HepG2 (cell line): ENCODE results near the gene RPS5. TPM values are rescaled to one million over a fixed set of nuclear protein-coding genes. Genes with fewer than 3 reads are reported as not detected.

Source experiments
- ATAC-seq: fragments of 200-7000 bp; cut with Tn5 transposase; 3 replicates; pipeline ENCODE4 v1.9.1; 2020; ENCODE audit warnings: mild to moderate bottlenecking, moderate library complexity
- BruUV-seq: library from RNA; stranded (reverse); fragments of 400-500 nt; replicated peaks from 2 replicates; lab custom pipeline; 2021; lab: Mats Ljungman, UMichigan
- CTCF ChIA-PET: fragments of 300-600 bp; formaldehyde crosslinking; extraction: SDS; loops from one replicate; lab custom pipeline; 2021; ENCODE audit warnings: low total read pairs, inconsistent platforms, low intra/inter-chr PET ratio; lab: Yijun Ruan, JAX
- POLR2A ChIA-PET: fragments of 350-600 bp; sonication (Branson Sonifier 250); formaldehyde crosslinking; loops from one replicate; lab custom pipeline; 2020; ENCODE audit warnings: antibody characterized with exemption, inconsistent platforms; lab: Yijun Ruan, JAX
- DNase-seq: peaks from one replicate; pipeline ENCODE4 v3.0.0-alpha.2; 2015; ENCODE audit warnings: low spot score
- FAIRE-seq: peaks from 3 replicates; lab custom pipeline; 2011; peaks lifted over from hg19 to GRCh38; lab: Jason Lieb, UNC
- H2AFZ ChIP-seq: one replicate; pipeline ENCODE4 v1.6.1; 2011; ENCODE audit warnings: low read length, inconsistent platforms
- H3K27ac ChIP-seq: fragments of 300-600 bp; 3 replicates; pipeline ENCODE4 v1.8.0; 2011; ENCODE audit warnings: mixed run types, mild to moderate bottlenecking, mixed read lengths, low read length, inconsistent platforms; ENCODE audit not compliant: insufficient read depth; ENCODE audit errors: extremely low read length
- H3K27me3 ChIP-seq, 2 experiments: fragments of 200-600 bp in 1 of 2; 2 replicates in 1 of 2; 3 replicates in 1 of 2; pipeline versions ENCODE4 v1.6.0 to v1.8.0; 2011; ENCODE audit warnings: low read length in 2 of 2, mild to moderate bottlenecking in 2 of 2, moderate library complexity in 2 of 2, inconsistent platforms in 1 of 2; ENCODE audit not compliant: insufficient read depth in 2 of 2, control insufficient read depth in 1 of 2
- H3K36me3 ChIP-seq, 2 experiments: fragments of 200-600 bp in 1 of 2; replicated peaks in 1 of 2; 2 replicates in 1 of 2; 3 replicates in 1 of 2; pipeline versions ENCODE4 v1.5.1 to v1.8.0; 2011; ENCODE audit warnings: low read length in 2 of 2, inconsistent platforms in 1 of 2; ENCODE audit not compliant: insufficient read depth in 2 of 2, control insufficient read depth in 1 of 2
- H3K4me1 ChIP-seq: 2 replicates; pipeline ENCODE4 v1.5.1; 2012; ENCODE audit warnings: low read length, inconsistent platforms; ENCODE audit not compliant: insufficient read depth
- H3K4me2 ChIP-seq: 2 replicates; pipeline ENCODE4 v1.6.0; 2011; ENCODE audit warnings: low read depth, low read length, inconsistent platforms
- H3K4me3 ChIP-seq, 3 experiments: fragments of 200-600 bp in 1 of 3; sonication (generic), shearing (Covaris generic) in 1 of 3; replicated peaks in 1 of 3; 2 replicates each; pipeline ENCODE4 v1.5.1; 2011 to 2016; ENCODE audit warnings: low read length in 3 of 3, inconsistent platforms in 2 of 3, low read depth in 2 of 3, mild to moderate bottlenecking in 2 of 3, control low read depth in 1 of 3, mixed read lengths in 1 of 3; ENCODE audit not compliant: insufficient read depth in 1 of 3
- H3K79me2 ChIP-seq: one replicate; pipeline ENCODE4 v1.6.1; 2011; ENCODE audit warnings: low read length, inconsistent platforms; ENCODE audit not compliant: insufficient read depth
- H3K9ac ChIP-seq: 2 replicates; pipeline ENCODE4 v1.6.0; 2011; ENCODE audit warnings: mild to moderate bottlenecking, low read depth, low read length, inconsistent platforms; ENCODE audit not compliant: insufficient read depth
- H3K9me3 ChIP-seq: 2 replicates; pipeline ENCODE4 v1.5.1; 2012; ENCODE audit warnings: mild to moderate bottlenecking, low read length
- H4K20me1 ChIP-seq: 2 replicates; pipeline ENCODE4 v1.6.0; 2011; ENCODE audit warnings: inconsistent platforms, mild to moderate bottlenecking, low read length, moderate library complexity; ENCODE audit not compliant: insufficient read depth
- CHCHD3 ChIP-seq: sonication (generic); formaldehyde crosslinking; IDR thresholded peaks from 2 replicates; pipeline ENCODE4 v1.8.0; 2022; ENCODE audit warnings: mild to moderate bottlenecking, missing genetic modification reagents, moderate library complexity
- EED ChIP-seq: sonication (generic); formaldehyde crosslinking; IDR thresholded peaks from 2 replicates; pipeline ENCODE4 v1.5.0; 2020; ENCODE audit warnings: mild to moderate bottlenecking, missing genetic modification reagents
- HNF4A ChIP-seq: sonication (generic); formaldehyde crosslinking; IDR thresholded peaks from 2 replicates; pipeline ENCODE4 v1.4.0; 2020; ENCODE audit warnings: missing genetic modification reagents
- HNF4G ChIP-seq, 2 experiments: sonication (generic) in 1 of 2; formaldehyde crosslinking in 1 of 2; IDR thresholded peaks; 2 replicates each; pipeline versions ENCODE4 v1.4.0 to v1.6.1; 2011 to 2020; ENCODE audit warnings: borderline replicate concordance in 2 of 2, low read depth in 2 of 2, mild to moderate bottlenecking in 2 of 2, low read length in 1 of 2, missing genetic modification reagents in 1 of 2, moderate library complexity in 1 of 2
- ISX ChIP-seq: sonication (generic); formaldehyde crosslinking; conservative IDR thresholded peaks from 2 replicates; pipeline ENCODE4 v1.5.0; 2020; ENCODE audit warnings: missing genetic modification reagents
- MXD1 ChIP-seq: sonication (generic); formaldehyde crosslinking; IDR thresholded peaks from 2 replicates; pipeline ENCODE4 v1.4.0; 2020; ENCODE audit warnings: mild to moderate bottlenecking, missing genetic modification reagents
- PAWR ChIP-seq: sonication (generic); formaldehyde crosslinking; IDR thresholded peaks from 2 replicates; pipeline ENCODE4 v1.4.0; 2020; ENCODE audit warnings: missing genetic modification reagents, mild to moderate bottlenecking, borderline replicate concordance
- PHF5A ChIP-seq: IDR thresholded peaks from one replicate; pipeline ENCODE4 v1.6.1; 2018; ENCODE audit warnings: low read depth, missing genetic modification reagents; ENCODE audit not compliant: unreplicated experiment
- RELA ChIP-seq: sonication (generic); formaldehyde crosslinking; IDR thresholded peaks from 2 replicates; pipeline ENCODE4 v1.4.0; 2020; ENCODE audit warnings: missing genetic modification reagents
- TIGD3 ChIP-seq: sonication (generic); formaldehyde crosslinking; IDR thresholded peaks from 2 replicates; pipeline ENCODE4 v1.5.1; 2020; ENCODE audit warnings: mild to moderate bottlenecking, missing genetic modification reagents, borderline replicate concordance
- TSC22D2 ChIP-seq: sonication (generic); formaldehyde crosslinking; IDR thresholded peaks from 2 replicates; pipeline ENCODE4 v1.5.1; 2020; ENCODE audit warnings: missing genetic modification reagents, mild to moderate bottlenecking, borderline replicate concordance
- ZNF362 ChIP-seq: sonication (generic); formaldehyde crosslinking; IDR thresholded peaks from 2 replicates; pipeline ENCODE4 v1.4.0; 2020; ENCODE audit warnings: missing genetic modification reagents, mild to moderate bottlenecking, borderline replicate concordance
- ZNF530 ChIP-seq: sonication (generic); formaldehyde crosslinking; IDR thresholded peaks from 2 replicates; pipeline ENCODE4 v1.5.0; 2020; ENCODE audit warnings: low read depth, mild to moderate bottlenecking, missing genetic modification reagents
- ZNF605 ChIP-seq: sonication (generic); formaldehyde crosslinking; IDR thresholded peaks from 2 replicates; pipeline ENCODE4 v1.8.0; 2022; ENCODE audit warnings: mild to moderate bottlenecking, missing genetic modification reagents
- ZNF615 ChIP-seq: sonication (generic); formaldehyde crosslinking; IDR thresholded peaks from 2 replicates; pipeline ENCODE4 v1.5.0; 2020; ENCODE audit warnings: mild to moderate bottlenecking, missing genetic modification reagents, borderline replicate concordance
- ZNF652 ChIP-seq: IDR thresholded peaks from 2 replicates; pipeline ENCODE4 v1.6.1; 2016; ENCODE audit warnings: low read depth, borderline replicate concordance
- ZNF7 ChIP-seq: IDR thresholded peaks from 2 replicates; pipeline ENCODE4 v1.6.1; 2016; ENCODE audit warnings: missing biosample characterization, missing genetic modification reagents
- ZNF781 ChIP-seq: sonication (generic); formaldehyde crosslinking; IDR thresholded peaks from 2 replicates; pipeline ENCODE4 v1.5.1; 2020; ENCODE audit warnings: borderline replicate concordance, mild to moderate bottlenecking, missing genetic modification reagents; ENCODE audit errors: not compliant biosample characterization
- ZNF782 ChIP-seq: sonication (generic); formaldehyde crosslinking; IDR thresholded peaks from 2 replicates; pipeline ENCODE4 v1.4.0; 2020; ENCODE audit warnings: missing genetic modification reagents, mild to moderate bottlenecking, borderline replicate concordance
- ZNF850 ChIP-seq: sonication (generic); formaldehyde crosslinking; conservative IDR thresholded peaks from 2 replicates; pipeline ENCODE4 v1.9.0; 2021; ENCODE audit warnings: mild to moderate bottlenecking, missing genetic modification reagents
- ZSCAN21 ChIP-seq: sonication (generic); formaldehyde crosslinking; IDR thresholded peaks from 2 replicates; pipeline ENCODE4 v1.8.0; 2022; ENCODE audit warnings: mild to moderate bottlenecking, missing genetic modification reagents, moderate library complexity, borderline replicate concordance
- WGBS: methylation state at CpG from one replicate; pipeline ENCODE4 v1.1.6; 2017; ENCODE audit warnings: low lambda C conversion rate; 5-methylcytosine and 5-hydroxymethylcytosine counted together
- in situ Hi-C: cut with HindIII; loops from 2 replicates; pipeline ENCODE4 v1.10.0; 2017; ENCODE audit warnings: low pct_unique_long_range_greater_than_20kb; ENCODE audit not compliant: extremely low pct_ligation_motif_present
- intact Hi-C: fragments of 100-400 bp; cut with micrococcal nuclease; formaldehyde crosslinking; loops from one replicate; pipeline ENCODE4 v1.10.0; 2022; ENCODE audit not compliant: unreplicated experiment
- polyA plus RNA-seq, 8 experiments: library from polyadenylated mRNA; depleted of rRNA in 3 of 8; stranded (reverse) in 7 of 8; unstranded in 1 of 8; fragments of >200 nt; fragmentation: Illumina TruSeq in 4 of 8; extraction: Trizol in 4 of 8; gene quantifications; 2 replicates each; pipeline versions ENCODE4 v1.2.1 to v1.2.3, GENCODE V29; 2011 to 2016; ENCODE audit warnings: low read depth in 4 of 8, missing spikeins in 1 of 8, mixed read lengths in 1 of 8; ENCODE audit not compliant: insufficient read depth in 1 of 8
- total RNA-seq, 5 experiments: library from RNA; depleted of rRNA; stranded (reverse); fragments of >200 nt; fragmentation: Illumina TruSeq; extraction: Trizol; gene quantifications; 2 replicates each; pipeline ENCODE4 v1.2.3, GENCODE V29; 2016; ENCODE audit warnings: low read depth in 1 of 5

Gene RPS5
- total and polyA plus RNA-seq, 2 of the 13 experiments (the other 11 are each of a cell fraction or from before 2014, with no cell fraction given), result 1,544 to 4,408 TPM

- ChIA-PET CTCF (no interaction called here), POLR2A (interaction anchor here (0.7 to 3.7 kb wide), 7 partner anchors 18 to 198 kb away, joined by 3 to 33 read pairs (median 3); partner anchors contain the start of genes ZBTB45, ZNF274, ZNF497 and ZNF584)
- intact Hi-C loops, result loop anchor here (2.0 kb wide), 1 partner anchor 17 kb away; the partner anchor contains the start of gene ZNF497
- peak; percentile 57; the same call in 1 of the 2 replicates for TF ChIP-seq ZNF7
- no peak for TF ChIP-seq ZNF652 (CRISPR knock-in tag)
- peak; percentile 15; the same call in 1 of the 2 replicates for TF ChIP-seq EED (CRISPR knock-in tag)
- peak; percentile 92 for TF ChIP-seq ZNF530
- no peak for TF ChIP-seq CHCHD3 (CRISPR knock-in tag)
- peak; percentile 89 for TF ChIP-seq ZNF605 (CRISPR knock-in tag)
- TF ChIP-seq ZNF850, result no peak
- no peak; the same call in 1 of the 2 replicates for TF ChIP-seq TSC22D2 (CRISPR knock-in tag)
- TF ChIP-seq MXD1 (CRISPR knock-in tag), result no peak
- peak; percentile 36; the same call in 1 of the 2 replicates for TF ChIP-seq ZNF615
- peak; percentile 25; the same call in 1 of the 2 replicates for TF ChIP-seq HNF4G (IDR thresholded peaks at IDR 0.05; ENCODE audit: borderline replicate concordance, low read depth, low read length)
- no peak; the same call in 1 of the 2 replicates for TF ChIP-seq HNF4G (CRISPR knock-in tag; IDR thresholded peaks at IDR 0.05; ENCODE audit: borderline replicate concordance, low read depth)
- no peak for TF ChIP-seq ISX
- peak; percentile 1; the same call in 1 of the 2 replicates for TF ChIP-seq ZNF782
- peak; percentile 84; the same call in 1 of the 2 replicates for TF ChIP-seq TIGD3 (CRISPR knock-in tag)
- no peak for TF ChIP-seq PAWR (CRISPR knock-in tag)
- no peak for TF ChIP-seq PHF5A (CRISPR knock-in tag)
- TF ChIP-seq RELA (CRISPR knock-in tag), result 0 out of 2 replicates have a peak, but pooled peaks have one; percentile 10
- TF ChIP-seq ZSCAN21, result no peak
- TF ChIP-seq HNF4A (CRISPR knock-in tag), result peak; percentile 71
- no peak for TF ChIP-seq ZNF362 (CRISPR knock-in tag)
- peak; percentile 59 for TF ChIP-seq ZNF781 (CRISPR knock-in tag)
These were observed 6.9 kb upstream of the RPS5 start for GRCh38 chr19:58380037-58380661.

More at GRCh38 chr19:58380037-58380661, 6.9 kb upstream of the RPS5 start:
- Histone ChIP-seq H4K20me1 (no peaks in the 10 kb centered on the region), H3K4me2 (peak overlapping the region; percentile 100), H3K9me3 (no peaks in the 10 kb centered on the region), H3K36me3 (no peaks in the 10 kb centered on the region), H3K79me2 (no peaks in the 10 kb centered on the region), H2AFZ (no peak overlapping the region), H3K4me1 (peaks cover 24% of the 10 kb centered on the region), H3K27me3 (no peaks in the 10 kb centered on the region), H3K9ac (peak overlapping the region; percentile 84), H3K27ac (peak overlapping the region; percentile 86), H3K4me3 (peak overlapping the region; percentile 56 to 81 (median 74))
- no peak for DNase-seq
- TSS peak; percentile 43 for BruUV-seq
- ATAC-seq, result peak; percentile 9
- in situ Hi-C loops, result no loop called here
- no peak for FAIRE-seq
- 4% methylated on average over 15 of the region's 24 CpGs for WGBS
